Adrenal gland (tissue), 12 donors: ENCODE results near the gene TAF1B. TPM values are rescaled to one million over a fixed set of nuclear protein-coding genes. Genes with fewer than 3 reads are reported as not detected.

Experiments used
- DNase-seq, 7 donors: peaks; one replicate each; pipeline ENCODE4 v3.0.0-alpha.2; 2019 to 2020
- H3K27ac ChIP-seq, 5 donors: fragments of 200-600 bp; sonication (generic) in 4 of 5; 1 replicate in 3 of 5; 2 replicates in 2 of 5; pipeline versions ENCODE4 v1.5.1 to v1.8.0; 2016 to 2020; ENCODE audit warnings: mild to moderate bottlenecking in 1 of 5
- H3K27me3 ChIP-seq: fragments of 200-600 bp; 2 replicates; pipeline ENCODE4 v1.8.0; 2021
- H3K36me3 ChIP-seq, 2 donors: fragments of 200-600 bp; replicated peaks in 1 of 2; 1 replicate in 1 of 2; 2 replicates in 1 of 2; pipeline versions ENCODE4 v1.5.1 to v1.8.0; 2018 to 2022
- H3K4me1 ChIP-seq, 2 donors: fragments of 200-600 bp; replicated peaks in 1 of 2; 1 replicate in 1 of 2; 2 replicates in 1 of 2; pipeline versions ENCODE4 v1.5.1 to v1.8.0; 2018 to 2021
- H3K4me3 ChIP-seq, 4 donors: fragments of 200-600 bp; sonication (generic) in 3 of 4; one replicate each; pipeline ENCODE4 v1.5.1; 2016 to 2018
- H3K9me3 ChIP-seq, 3 donors: fragments of 200-600 bp; sonication (generic) in 1 of 3; replicated peaks in 1 of 3; 1 replicate in 2 of 3; 2 replicates in 1 of 3; pipeline versions ENCODE4 v1.5.1 to v1.8.0; 2016 to 2021
- CTCF ChIP-seq, 6 experiments: fragments of 450-650 bp in 4 of 6; fragments of 200-600 bp in 2 of 6; sonication (generic) in 1 of 6; IDR thresholded peaks; 1 replicate in 5 of 6; 2 replicates in 1 of 6; pipeline versions ENCODE4 v1.5.1 to v1.8.0; 2016 to 2021; ENCODE audit warnings: antibody characterized with exemption in 6 of 6, mild to moderate bottlenecking in 2 of 6, moderate library complexity in 1 of 6
- POLR2A ChIP-seq, 2 donors: fragments of 450-650 bp; IDR thresholded peaks; one replicate each; pipeline ENCODE4 v1.6.1; 2017; ENCODE audit warnings: antibody characterized with exemption in 2 of 2, mild to moderate bottlenecking in 2 of 2, moderate library complexity in 1 of 2
- WGBS, 4 donors: extraction: QIAGEN DNeasy Blood & Tissue Kit in 2 of 4; methylation state at CpG; one replicate each; pipeline versions ENCODE4 v1.1.5 to v1.1.7; 2013 to 2017; 5-methylcytosine and 5-hydroxymethylcytosine counted together
- intact Hi-C, 2 donors: fragments of 100-400 bp; cut with DNase I; formaldehyde crosslinking; loops; one replicate each; pipeline versions ENCODE4 v1.14.1 to v1.15.0; 2022 to 2023
- polyA plus RNA-seq, 3 donors: library from polyadenylated mRNA; stranded (reverse); fragments of 200-250 nt in 2 of 3; fragments of 350-450 nt in 1 of 3; fragmentation: Illumina TruSeq in 1 of 3; extraction: RNeasy Lipid Tissue Mini Kit (QIAGEN cat#74804) in 1 of 3; gene quantifications; one replicate each; pipeline ENCODE4 v1.2.3, GENCODE V29; 2013 to 2014
- total RNA-seq, 9 donors: library from RNA; depleted of rRNA in 4 of 9; stranded (reverse); fragments of >200 nt in 4 of 9; fragments of 120-200 nt in 1 of 9; fragmentation: NEBNext Ultra II Directional in 1 of 9; extraction: Animal tissue kit (Norgen Biotek cat#: 25700) in 1 of 9; gene quantifications; one replicate each; pipeline versions ENCODE4 v1.1.0 to v1.2.4, GENCODE V29; 2013 to 2023
- donor health status: healthy with polysubstance abuse.
- donor health status: Bipolar disorder and iron deficiency.
- donor health status: DM: yes; HTN: yes; CAD: no.
- donor health status: DM: no; HTN: no; CAD: no.
- donor health status: DM: no; HTN: no; CAD: no.
- donor health status: DM: yes; HTN: yes; CAD: no.

TAF1B gene
- total and polyA plus RNA-seq, 12 donors = 3.1 to 21.6 (median 14.9) TPM

GRCh38 chr2:9959262-9959661 lies 116.0 kb downstream of the TAF1B start:
- no peak overlapping the region for H3K27ac ChIP-seq
- H3K4me1 ChIP-seq = peaks cover 0 to 6% of the 10 kb centered on the region in 2 donors
- no peaks in the 10 kb centered on the region for H3K27me3 ChIP-seq
- no peaks in the 10 kb centered on the region for H3K36me3 ChIP-seq
- intact Hi-C loops = no loop called here
- WGBS, 4 donors = 87 to 96% (median 93%) methylated on average over 3 of the region's 3 CpGs
- TF ChIP-seq CTCF (IDR thresholded peaks at IDR 0.05) = no peak
- no peak for TF ChIP-seq POLR2A (IDR thresholded peaks at IDR 0.05)
- H3K9me3 ChIP-seq = no peaks in the 10 kb centered on the region
- no peak for DNase-seq
- no peak overlapping the region for H3K4me3 ChIP-seq

GRCh38 chr2:9961013-9961412 lies 117.7 kb downstream of the TAF1B start:
- Histone ChIP-seq H3K9me3 (no peaks in the 10 kb centered on the region), H3K36me3 (no peaks in the 10 kb centered on the region), H3K27me3 (no peaks in the 10 kb centered on the region), H3K4me1 (no peaks in the 10 kb centered on the region), H3K27ac (no peak overlapping the region), H3K4me3 (no peak overlapping the region)
- intact Hi-C loops = no loop called here
- WGBS, 4 donors = 70 to 76% (median 74%) methylated on average over 9 to 10 of the region's 10 CpGs
- DNase-seq = peak in 1 of 7 donors; percentile 65
- TF ChIP-seq POLR2A (IDR thresholded peaks at IDR 0.05) (no peak), CTCF (IDR thresholded peaks at IDR 0.05) (no peak)

GRCh38 chr2:9964334-9964980 lies 121.2 kb downstream of the TAF1B start:
- TF ChIP-seq POLR2A (IDR thresholded peaks at IDR 0.05) = no peak
- no peak for TF ChIP-seq CTCF (IDR thresholded peaks at IDR 0.05)
- no peak for DNase-seq
- 87 to 92% (median 90%) methylated on average over 7 of the region's 7 CpGs for WGBS, 4 donors
- Histone ChIP-seq H3K9me3 (no peaks in the 10 kb centered on the region), H3K4me3 (no peak overlapping the region), H3K36me3 (no peaks in the 10 kb centered on the region), H3K27ac (no peak overlapping the region), H3K4me1 (no peaks in the 10 kb centered on the region), H3K27me3 (no peaks in the 10 kb centered on the region)
- intact Hi-C loops = no loop called here

GRCh38 chr2:9965119-9965822 lies 122.0 kb downstream of the TAF1B start:
- intact Hi-C loops = no loop called here
- Histone ChIP-seq H3K27ac (no peak overlapping the region), H3K36me3 (no peaks in the 10 kb centered on the region), H3K4me3 (no peak overlapping the region), H3K27me3 (no peaks in the 10 kb centered on the region), H3K4me1 (no peaks in the 10 kb centered on the region), H3K9me3 (no peaks in the 10 kb centered on the region)
- DNase-seq = no peak
- 89 to 95% (median 90%) methylated on average over 8 of the region's 8 CpGs for WGBS, 4 donors
- TF ChIP-seq POLR2A (IDR thresholded peaks at IDR 0.05) (no peak), CTCF (IDR thresholded peaks at IDR 0.05) (no peak)
